NOMO-1 treated with DMSO at 0.1 percent for 48 hours (cell line): Measurements from ENCODE around the gene PLXDC1.
"Not testable (repeated sequence)": the region's sequence is repeated elsewhere in the genome, so short reads cannot be mapped to it uniquely, and the experiment has no call there.

Experiments
- DNase-seq: peaks from one replicate; lab custom pipeline; 2025; ENCODE audit not compliant: unreplicated experiment; lab: John Stamatoyannopoulos, UW

The PLXDC1 gene

DNA sequence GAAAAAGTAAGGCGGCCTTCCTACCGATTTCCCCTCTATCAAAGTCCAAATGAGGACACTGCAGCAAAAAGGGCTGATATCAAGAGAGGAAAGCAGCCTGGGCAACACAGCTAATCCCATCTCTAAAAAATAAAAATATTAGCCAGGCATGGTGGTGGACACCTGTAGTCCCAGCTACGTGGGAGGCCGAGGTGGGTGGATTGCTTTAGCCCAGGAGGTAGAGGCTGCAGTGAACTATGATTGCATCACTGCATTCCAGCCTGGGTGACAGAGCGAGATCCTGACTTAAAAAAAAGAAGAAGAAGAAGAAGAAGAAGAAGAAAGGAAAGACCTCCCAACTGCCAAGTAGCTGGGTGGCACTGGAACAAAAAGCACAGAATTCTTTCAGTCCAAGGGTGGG is 31.6 kb upstream of the PLXDC1 start:
- no peak for DNase-seq

DNA sequence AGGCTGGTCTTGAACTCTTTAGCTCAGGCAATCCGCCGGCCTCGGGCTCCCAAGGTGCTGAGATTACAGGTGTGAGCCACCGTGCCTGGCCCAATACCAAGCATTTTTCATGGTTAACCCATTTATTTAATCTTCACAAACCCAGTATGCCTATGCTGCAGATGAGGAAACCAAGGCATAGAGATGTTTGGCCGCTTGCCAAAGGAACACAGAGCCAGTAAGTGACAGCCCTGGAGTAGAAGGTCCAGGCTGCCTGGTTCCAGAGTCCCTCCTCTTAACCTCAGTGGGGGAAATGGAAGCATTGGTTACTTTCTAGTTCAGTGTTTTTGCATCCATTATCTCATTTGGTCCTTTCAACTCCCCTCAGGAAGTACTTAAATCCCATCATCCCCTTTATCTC is 29.9 kb upstream of the PLXDC1 start:
- no peak for DNase-seq

DNA sequence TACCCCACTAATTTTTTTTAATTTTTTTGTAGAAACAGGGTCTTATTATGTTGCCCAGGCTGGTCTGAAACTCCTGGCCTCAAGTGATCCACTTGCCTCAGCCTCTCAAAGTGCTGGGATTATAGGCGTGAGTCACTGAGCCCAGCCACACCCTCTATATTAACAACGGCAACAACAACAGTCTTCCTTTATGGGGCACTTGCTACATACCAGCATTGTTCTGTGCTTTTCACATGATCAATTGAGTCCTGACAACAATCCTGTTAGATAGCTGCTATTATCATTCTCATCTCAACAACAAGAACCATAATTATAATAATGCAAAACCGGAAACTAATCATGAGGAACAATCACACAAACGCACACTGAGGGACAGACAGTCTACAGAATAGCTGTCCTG is 27.1 kb upstream of the PLXDC1 start:
- DNase-seq: peak; percentile 69

DNA sequence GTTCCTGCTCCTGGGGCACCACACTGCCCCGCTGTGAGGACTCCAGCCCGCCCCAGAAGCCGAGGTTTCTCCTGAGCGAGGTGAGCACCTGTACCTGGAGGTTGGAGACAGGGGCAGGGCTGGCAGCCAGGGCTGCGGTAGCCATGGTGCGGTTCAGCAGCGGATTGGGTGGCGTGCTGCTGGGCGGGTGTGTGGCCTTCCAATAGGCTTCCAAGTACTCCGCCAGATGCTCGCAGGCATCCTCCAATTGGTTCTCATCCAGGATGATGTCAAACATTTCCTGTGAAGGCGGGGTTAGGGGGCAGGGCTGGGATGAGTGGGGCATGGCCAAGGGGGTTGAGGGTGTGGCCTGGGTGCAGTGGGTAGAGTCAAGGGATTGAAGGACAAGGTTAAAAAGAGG is 25.8 kb upstream of the PLXDC1 start:
- no peak for DNase-seq

DNA sequence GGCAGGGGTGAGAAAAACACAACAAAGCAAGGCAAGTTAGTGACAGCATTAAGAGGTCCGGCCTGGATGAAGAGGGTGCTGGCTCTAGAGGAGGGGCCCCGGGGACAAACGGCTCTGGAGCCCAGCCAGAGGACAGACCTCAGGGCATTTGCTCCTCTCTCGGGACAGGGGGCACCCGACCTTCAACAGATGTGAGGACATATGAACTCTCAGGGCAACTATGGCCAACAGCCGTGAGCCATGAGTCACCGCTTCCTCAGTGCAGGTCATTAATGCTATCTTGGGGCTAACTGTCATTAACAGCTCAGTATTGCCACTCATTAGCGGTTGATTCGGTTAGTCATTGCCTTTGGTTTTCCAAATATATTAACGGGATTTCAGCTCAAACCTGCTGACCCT is 24.3 kb upstream of the PLXDC1 start:
- peak; percentile 97 for DNase-seq

DNA sequence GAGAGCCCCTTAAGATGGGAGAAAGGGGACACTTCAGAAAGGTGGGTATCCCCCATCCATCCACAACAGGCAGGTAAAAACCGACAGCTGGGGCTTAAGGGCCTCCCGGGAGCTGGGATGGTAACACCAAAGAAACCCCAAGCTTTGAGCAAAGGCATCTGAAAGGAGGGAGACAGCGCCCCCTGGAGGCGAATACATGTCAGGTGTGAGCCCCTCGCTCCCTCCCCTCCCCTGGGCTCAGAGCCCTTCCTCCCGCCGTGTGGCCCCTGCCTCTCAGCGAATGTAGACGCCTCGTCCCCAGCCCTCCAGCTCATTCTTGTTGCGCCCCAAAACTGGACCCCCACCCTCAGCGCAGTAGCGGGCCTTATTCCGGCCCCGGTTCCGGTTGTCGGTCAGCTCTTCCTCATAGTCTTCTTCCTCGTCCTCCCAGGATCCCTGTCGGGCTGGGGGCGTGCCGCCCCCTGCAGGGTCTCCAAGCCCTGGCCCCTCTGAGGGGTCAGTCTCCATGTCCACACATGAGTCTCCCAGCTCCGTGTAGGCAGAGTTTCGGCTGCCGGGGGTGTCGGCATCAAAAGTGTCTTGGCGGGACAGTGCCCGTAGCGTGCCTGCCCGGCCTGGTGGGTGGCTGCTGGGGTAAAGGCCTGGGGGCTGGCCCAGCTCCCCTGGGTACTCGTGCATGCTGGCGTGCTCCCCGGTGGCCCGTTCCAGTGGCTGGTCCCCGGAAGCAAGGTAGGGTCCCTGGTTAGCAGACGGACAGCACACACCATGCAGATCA is 23.7 kb upstream of the PLXDC1 start:
- peak; percentile 76 for DNase-seq

DNA sequence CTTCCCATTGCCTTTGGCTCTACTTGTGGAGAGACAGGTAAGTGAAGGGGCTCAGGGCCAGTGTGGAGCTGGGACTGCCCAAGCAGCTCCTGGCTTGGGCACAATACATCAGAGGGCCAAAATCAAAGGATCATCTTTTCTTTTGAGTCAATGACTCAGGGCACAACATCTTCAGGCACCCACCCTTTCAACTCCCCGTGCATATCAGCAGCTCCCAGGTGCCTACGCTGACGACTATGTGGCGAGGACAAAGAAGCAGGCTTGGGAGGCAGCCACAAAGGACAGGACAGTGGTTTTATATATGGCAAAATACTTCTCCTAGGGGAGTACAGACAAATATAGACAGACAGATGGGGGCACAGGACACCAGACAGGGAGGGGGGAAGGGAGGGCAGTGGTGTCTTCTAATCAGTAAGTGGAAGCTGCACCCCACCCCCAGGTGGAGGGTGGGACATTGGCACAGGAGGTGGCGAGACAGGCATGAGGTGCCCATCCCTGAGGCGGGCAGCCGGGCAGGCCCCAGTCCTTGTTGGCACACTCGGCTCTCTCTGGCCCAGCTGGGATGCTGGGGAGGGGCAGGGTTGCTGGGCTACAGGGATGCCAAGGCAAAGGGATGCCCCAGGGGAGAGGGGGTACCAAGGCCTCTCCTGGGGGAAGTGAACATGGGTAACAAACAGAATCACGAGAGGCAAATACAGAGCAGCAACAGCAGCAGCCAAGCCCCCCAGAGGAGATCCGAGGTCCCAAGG is 22.3 kb upstream of the PLXDC1 start:
- DNase-seq: no peak

DNA sequence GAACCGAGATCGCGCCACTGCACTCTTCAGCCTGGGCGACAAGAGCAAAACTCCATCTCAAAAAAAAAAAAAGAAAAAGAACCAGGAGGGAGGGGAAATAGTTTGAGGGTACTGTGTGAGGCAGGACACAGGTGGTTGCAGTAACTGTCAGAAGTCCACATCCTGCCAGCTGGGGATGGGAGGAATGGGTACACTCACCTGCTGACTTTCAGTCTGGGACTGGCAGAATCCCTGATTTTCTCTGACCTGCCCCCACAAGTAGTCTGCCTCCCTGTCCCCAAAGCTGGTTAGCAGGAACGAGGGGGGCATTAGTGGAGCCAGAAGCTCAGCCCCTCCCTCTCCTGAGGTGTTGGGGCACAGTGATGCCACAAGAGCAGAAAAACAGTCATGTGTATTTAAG is 21.6 kb upstream of the PLXDC1 start:
- DNase-seq: no peak

DNA sequence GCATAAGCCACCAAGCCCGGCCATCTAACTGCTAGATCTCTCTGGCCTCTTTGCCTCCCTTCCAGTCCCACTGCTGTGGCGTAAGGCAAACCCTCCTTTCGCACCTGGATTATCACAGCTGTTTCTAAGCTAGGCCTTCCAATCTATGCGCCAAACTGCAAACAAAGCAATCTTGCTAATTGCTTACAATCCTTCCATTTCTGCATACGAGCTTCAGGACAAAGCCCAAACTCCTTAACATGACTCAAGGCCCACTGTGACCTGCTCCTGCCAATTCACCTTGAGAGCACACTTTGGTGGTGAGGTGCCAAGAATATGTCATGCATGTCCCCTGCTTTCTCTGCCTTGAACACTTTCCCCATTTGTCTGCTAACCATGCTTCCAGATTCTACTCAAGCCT is 20.5 kb upstream of the PLXDC1 start:
- DNase-seq: no peak

DNA sequence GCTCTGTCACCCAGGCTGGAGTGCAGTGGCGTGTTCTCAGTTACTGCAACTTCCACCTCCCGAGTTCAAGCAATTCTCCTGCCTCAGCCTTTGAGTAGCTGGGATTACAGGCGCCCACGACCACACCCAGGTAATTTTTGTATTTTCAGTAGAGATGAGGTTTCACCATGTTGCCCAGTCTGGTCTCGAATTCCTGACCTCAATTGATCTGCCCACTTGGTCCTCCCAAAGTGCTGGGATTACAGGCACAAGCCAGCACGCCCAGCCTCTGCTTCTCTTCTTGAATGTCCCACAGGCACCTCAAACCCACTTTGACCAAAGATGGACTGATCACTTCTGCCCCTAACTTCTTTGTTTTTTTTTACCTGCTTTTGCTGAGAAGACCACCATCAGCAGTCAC is 19.1 kb upstream of the PLXDC1 start:
- no peak for DNase-seq

DNA sequence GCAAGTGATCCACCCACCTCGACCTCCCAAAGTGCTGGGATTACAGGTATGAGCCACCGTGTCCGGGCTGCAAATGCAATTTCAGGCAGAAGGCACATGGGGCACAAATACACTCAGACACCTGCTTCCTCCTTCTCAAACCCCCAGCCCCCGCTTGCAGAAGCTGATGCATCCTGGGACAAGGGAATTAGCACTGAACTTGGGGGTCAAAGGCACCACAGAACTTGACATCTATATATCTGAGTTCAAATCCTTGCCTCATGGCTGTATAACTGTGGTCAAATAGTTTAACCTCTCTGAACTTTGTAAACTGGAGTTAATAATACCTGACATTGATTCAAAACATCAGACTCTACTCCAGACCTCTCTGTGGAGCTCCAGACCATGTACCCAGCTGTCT is 18.7 kb upstream of the PLXDC1 start:
- no peak for DNase-seq

DNA sequence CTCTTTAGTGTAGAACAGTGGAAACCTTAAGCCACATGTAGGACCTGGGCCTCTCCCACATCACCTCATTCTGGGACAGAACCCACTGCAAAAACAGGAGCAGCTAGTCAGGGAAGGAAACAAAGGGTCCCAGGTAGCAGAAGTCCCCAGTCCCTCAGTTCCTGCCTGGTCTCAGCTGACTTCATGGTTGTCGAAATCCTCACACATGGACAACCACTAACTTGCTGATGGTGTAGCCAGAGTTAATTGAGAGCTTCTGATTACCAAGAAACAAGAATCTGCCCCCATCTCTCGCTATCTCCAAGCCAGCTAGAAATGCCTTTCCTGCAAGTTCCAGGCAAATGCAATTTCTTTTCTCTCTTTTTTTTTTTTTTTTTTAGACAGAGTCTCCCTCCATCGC is 18.1 kb upstream of the PLXDC1 start:
- no peak for DNase-seq

DNA sequence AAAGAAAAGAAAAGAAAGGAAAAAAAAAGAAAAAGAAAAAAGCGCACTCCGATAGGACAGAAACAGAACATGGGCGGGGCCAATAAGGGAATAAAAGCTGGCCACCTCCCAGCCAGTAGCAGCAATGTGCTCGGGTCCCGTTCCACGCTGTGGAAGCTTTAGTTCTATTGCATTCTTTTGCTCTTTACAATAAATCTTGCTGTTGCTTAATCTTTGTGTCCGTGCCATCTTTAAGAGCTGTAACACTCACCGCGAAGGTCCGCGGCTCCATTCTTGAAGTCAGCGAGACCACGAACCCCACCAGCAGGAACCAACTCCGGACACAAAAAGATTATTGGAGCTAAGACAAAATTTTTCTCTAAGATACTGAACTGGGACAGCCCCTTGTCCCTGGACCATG is 17.7 kb upstream of the PLXDC1 start:
- DNase-seq: peak; percentile 66

DNA sequence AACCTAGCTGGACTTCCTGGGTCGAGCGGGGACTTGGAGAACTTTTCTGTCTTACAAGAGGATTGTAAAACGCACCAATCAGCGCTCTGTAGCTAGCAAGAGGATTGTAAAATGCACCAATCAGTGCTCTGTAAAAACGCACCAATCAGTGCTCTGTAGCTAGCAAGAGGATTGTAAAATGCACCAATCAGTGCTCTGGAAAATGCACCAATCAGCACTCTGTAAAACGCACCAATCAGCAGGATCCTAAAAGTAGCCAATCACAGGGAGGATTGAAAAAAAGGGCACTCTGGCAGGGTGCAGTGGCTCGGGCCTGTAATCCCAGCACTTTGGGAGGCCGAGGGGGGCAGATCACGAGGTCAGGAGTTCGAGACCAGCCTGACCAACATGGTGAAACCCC is 17.1 kb upstream of the PLXDC1 start:
- not testable (repeated sequence) for DNase-seq

DNA sequence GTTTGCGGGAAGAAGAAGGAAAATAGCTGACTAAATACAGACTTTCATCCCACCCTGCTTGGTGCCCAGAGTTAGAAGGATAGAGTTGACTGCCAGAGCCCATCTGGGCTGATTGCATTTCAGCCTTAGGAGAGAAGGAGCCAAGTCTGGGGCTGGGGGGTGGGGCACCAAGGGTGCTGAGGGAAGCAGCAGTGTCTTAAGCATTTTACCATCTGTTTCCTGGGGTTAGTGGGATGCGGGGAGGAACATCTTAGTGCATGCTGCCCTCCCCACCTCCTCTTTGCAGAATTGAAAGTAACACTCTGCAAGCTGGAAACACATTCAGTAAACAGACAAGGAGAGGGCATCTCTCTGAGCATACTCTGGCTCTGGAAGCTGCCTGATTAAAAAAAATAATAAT is 16.0 kb upstream of the PLXDC1 start:
- peak; percentile 88 for DNase-seq

DNA sequence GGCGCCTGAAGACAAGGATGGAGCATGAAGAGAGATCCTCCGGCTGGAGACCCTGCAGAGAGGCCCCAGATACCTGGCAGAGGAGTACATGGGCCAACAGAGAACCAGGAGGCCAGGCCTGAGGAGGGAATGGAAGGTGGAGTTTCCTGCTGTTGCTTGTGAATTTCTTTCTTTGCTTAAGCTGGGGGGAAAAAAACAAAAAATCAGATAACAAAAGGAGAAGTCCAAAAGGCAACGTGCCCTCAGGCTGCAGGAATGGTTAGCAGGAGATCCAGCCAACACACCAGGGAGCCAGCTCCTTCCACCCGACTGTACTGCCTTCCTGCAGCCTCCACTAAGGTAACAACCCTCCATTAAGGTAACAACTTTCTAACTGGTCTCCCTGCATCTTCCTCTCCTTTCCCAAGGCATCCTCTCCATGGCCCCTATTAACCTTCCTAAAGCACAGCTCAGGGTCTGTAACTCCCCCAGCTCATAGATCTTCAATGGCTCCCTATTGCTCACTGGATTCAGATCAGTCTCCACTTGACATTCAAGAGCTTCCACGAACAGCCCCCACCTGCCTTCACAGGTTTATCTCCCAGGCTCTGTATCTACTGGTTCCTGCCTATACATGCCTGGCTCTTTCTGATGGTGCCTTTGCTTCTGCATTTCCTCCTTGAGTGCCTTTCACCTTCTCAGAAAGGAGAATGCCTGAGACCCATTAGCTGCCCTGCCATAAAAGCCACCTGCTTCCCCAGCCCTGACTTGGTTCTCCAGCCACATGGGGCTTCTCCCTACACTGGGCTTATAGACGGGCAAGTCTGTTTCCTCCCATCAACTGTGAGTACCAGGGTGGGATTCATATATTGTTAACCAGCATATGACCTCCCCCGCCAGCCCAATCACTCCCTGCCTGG is 15.2 kb upstream of the PLXDC1 start:
- DNase-seq: peak; percentile 35

DNA sequence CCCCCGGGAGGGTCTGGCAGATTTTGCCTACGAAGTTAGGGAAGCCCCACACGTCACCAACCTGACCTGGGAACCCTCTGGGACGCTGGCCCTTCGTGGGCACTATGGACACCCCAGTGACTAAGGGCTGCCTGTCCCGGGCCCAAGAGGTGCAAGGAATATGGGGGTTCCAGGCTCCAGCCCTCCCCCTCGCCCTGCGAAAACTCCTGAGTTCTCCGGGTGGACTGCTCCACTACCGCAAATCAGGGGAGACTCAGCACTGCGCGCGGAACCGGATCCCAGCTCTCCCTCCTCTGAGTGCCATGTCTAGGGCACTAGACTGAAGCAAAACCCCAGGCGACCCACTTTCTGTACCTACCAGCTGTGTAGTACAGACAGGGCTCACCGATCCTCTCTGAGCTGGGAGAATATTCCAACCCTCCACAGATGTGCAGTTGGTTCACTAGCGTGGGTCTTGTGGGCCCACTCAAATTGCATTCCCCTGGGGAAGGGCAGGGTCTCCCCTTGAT is 14.5 kb upstream of the PLXDC1 start, which contains the start of gene ARL5C:
Gene ARL5C, minus strand, starts transcription at position 321 of the 509 bp plus-strand sequence. CDS start 401 bp downstream, outside the sequence.
- peak; percentile 23 for DNase-seq

DNA sequence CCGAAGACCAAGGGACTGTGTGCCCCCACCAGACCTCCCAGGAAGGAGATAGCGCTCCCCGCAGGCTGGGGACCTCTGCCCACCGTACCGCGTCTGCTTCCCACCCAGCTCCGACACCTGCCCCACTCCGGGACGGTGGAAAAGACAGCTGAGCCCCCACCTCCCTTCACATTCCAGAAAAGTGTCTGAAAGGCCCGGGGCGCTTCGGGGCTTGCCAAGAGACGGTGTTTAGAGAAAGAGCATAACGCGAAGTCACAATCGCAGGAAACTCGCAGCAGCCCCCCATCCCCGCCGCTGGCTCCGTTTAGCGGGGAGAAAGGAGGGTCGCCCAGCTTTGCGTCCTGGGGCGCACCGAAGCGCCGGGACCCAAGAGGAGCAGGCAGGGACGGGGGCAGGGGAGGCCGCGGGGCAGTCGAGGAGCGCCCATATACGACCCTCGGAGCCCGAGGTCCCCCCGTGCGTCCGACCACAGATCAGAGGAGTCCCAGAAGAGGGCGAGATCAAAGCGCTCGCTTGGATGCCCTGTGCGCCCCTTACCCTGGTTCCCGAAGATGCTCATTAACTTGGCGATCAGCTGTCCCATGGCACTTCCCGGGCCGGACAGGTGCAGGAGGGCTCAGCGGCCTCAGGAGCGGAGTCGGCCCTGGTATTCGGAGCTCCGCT is 13.9 kb upstream of the PLXDC1 start:
- no peak for DNase-seq

DNA sequence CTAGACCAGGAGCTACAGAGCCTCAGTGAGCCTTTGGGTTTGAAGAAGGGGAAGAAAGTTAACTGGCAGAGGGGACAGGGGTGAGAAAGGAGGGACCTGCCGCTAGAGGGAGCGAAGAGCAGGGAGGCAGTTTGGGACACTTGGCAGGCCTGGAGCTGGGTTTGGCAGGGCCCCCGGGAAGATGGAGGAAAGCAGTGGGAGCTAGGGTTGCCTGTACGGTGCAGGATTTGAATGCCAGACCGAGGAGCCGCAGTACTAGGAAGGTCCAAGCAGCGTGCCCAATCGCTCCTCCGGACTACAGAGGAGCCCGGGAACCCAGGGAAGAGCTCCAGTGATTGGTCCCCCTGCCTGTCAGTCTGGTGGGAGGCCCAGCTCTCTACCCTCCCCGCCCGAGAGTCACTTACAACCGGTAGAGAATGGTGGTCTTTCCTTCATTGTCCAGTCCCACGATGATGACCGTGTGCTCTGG is 13.3 kb upstream of the PLXDC1 start:
- peak; percentile 96 for DNase-seq

DNA sequence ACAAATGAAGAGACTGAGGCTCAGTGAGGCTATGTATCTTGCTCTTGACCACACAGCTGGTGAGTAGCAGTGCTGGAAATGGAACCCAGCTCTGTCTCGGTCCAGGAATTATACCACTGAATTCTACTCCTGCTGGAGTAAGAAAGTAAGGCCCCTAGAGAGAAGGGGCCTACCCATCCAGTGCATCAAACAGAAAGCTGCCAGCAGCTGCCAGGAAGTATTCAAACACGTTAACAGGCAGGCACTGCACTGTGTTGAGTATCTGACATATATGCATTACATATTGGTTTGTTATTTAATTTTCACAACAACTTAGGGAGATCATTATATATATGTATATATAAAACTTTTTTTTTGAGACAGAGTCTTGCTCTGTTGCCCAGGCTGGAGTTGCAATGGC is 10.5 kb upstream of the PLXDC1 start:
- no peak for DNase-seq

DNA sequence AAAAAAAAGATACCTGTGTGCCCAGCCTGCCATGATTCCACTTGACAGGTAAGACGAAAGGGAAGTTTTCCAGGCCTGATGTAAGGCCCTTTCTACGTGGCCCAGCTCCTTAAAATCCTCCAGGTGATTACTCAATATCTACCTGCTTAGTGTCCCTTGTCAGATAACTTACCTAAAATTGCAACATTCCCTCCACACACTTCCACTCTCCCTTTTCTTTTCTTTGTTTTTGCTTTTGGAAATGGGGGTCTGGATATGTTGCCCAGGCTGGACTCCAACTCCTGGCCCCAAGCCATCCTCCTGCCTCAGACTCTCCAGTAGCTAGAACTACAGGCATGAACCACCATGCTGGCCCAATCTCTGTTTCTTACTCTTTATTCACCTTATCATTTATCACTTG is 7.2 kb upstream of the PLXDC1 start:
- DNase-seq: no peak
